Measurements from ENCODE around the gene NR1I3. TPM values are rescaled to one million over a fixed set of nuclear protein-coding genes. Genes with fewer than 3 reads are reported as not detected.

NR1I3 gene
- not detected in 2 replicates for total RNA-seq

DNA sequence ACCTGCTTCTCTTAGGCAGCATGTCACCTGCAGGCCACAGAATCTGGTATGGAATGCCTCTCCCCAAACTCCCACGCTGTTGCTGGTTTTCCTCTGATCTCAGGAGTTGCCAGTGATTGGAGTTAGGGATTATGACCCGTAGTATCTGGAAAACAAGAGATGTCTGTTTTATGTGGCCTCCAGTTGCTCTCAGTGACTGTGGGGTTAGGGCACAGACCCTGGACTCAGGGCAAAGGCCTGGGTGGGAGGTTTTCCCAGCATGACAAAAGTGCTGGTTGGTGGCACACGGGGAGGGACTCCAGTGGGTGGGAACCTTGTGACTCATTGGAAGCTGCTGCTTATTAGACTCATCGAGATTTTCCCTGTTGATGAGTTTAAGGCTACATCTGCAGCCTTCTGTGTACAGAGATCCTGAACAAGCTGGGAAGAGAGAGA, at the start of gene NR1I3:
NR1I3 (minus strand) TSS at position 165 of the 435 bp plus-strand sequence. CDS start 1,638 bp downstream, outside the sequence.

GRCh38 chr1:161258439-161259344, 20.7 kb upstream of the NR1I3 start, which contains the start of gene PCP4L1:
Gene PCP4L1, plus strand, starts transcription at chr1:161258745. Its CDS starts 230 bp downstream, at chr1:161258975.

GRCh38 chr1:161225534-161226319, 12.3 kb downstream of the NR1I3 start, which contains the start of gene TOMM40L:
Gene TOMM40L, plus strand, starts transcription at chr1:161226060. Its CDS starts 430 bp downstream, at chr1:161226490.

GRCh38 chr1:161215076-161215475, 22.9 kb downstream of the NR1I3 start, which contains the start of gene FCER1G:
Gene FCER1G, plus strand, starts transcription at chr1:161215295. Its CDS starts 27 bp downstream, at chr1:161215322.

GRCh38 chr1:161201836-161202712, 35.9 kb downstream of the NR1I3 start, which contains the start of gene NDUFS2:
Gene NDUFS2, plus strand, starts transcription at chr1:161202367. Its CDS starts 19 bp downstream, at chr1:161202386.

DNA sequence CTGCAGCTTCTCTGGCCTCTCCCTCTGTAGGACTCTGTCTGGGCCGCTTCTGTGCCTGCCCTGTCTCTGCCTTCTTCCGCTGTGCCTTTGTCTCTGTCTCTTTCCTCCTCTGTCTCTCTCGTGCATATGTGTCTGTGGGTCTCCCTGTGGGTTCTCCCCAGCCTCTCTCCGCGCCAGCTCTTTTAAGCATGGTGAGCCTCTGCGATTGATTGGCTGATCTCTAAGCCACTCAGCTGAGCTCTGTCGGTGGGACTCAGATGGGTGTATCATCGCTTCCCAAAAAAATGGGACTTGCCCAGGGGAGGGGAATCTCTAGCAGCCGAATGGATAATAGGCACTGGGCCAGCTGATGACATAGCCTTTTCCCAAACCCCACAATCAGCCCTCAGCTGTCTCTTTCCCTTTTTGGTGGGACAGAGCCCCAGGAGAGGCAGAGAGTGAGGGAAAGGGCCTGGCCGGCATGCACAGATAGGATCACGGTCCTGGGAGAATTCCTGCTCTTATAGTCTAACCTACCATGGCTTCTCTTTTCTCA, 39.0 kb downstream of the NR1I3 start, which contains the start of gene ADAMTS4:
ADAMTS4 (minus strand) TSS at position 158 of the 535 bp plus-strand sequence. CDS start 427 bp downstream, outside the sequence.

Other genes with a start within 250 kb of the NR1I3 start
- 107 and 238 TPM in 2 replicates for gene F11R, start 217.1 kb downstream of the NR1I3 start, total RNA-seq
- 57.7 and 112 TPM in 2 replicates for gene TSTD1, start 199.2 kb downstream of the NR1I3 start, total RNA-seq
- gene USF1, start 192.2 kb downstream of the NR1I3 start, total RNA-seq: 69.6 and 112 TPM in 2 replicates
- 1.2 and 2.5 TPM in 2 replicates for gene ARHGAP30, start 168.3 kb downstream of the NR1I3 start, total RNA-seq
- 47.5 and 187 TPM in 2 replicates for gene NECTIN4, start 148.6 kb downstream of the NR1I3 start, total RNA-seq
- 2.4 and 3.5 TPM in 2 replicates for gene KLHDC9, start 139.8 kb downstream of the NR1I3 start, total RNA-seq
- gene PFDN2, start 120.2 kb downstream of the NR1I3 start, total RNA-seq: 14.6 and 17.7 TPM in 2 replicates
- gene NIT1, start 120.1 kb downstream of the NR1I3 start, total RNA-seq: 34.2 and 36.9 TPM in 2 replicates
- 40.0 and 45.1 TPM in 2 replicates for gene DEDD, start 105.5 kb downstream of the NR1I3 start, total RNA-seq
- 61.9 and 103 TPM in 2 replicates for gene UFC1, start 84.2 kb downstream of the NR1I3 start, total RNA-seq
- 13.7 and 18.4 TPM in 2 replicates for gene USP21, start 78.7 kb downstream of the NR1I3 start, total RNA-seq
- 13.8 and 16.9 TPM in 2 replicates for gene PPOX, start 71.8 kb downstream of the NR1I3 start, total RNA-seq
- gene B4GALT3, start 60.7 kb downstream of the NR1I3 start, total RNA-seq: 23.6 and 43.4 TPM in 2 replicates
- under 0.01 TPM in 1 of 2 replicates, not detected in the other for gene ADAMTS4, start 39.1 kb downstream of the NR1I3 start, total RNA-seq
- gene NDUFS2, start 35.8 kb downstream of the NR1I3 start, total RNA-seq: 72.1 and 83.2 TPM in 2 replicates
- gene FCER1G, start 22.9 kb downstream of the NR1I3 start, total RNA-seq: 0.39 and 0.65 TPM in 2 replicates
- gene APOA2, start 14.6 kb downstream of the NR1I3 start, total RNA-seq: not detected in 2 replicates
- 5.5 and 11.5 TPM in 2 replicates for gene TOMM40L, start 12.1 kb downstream of the NR1I3 start, total RNA-seq
- gene PCP4L1, start 20.5 kb upstream of the NR1I3 start, total RNA-seq: not detected in 2 replicates
- gene MPZ, start 71.8 kb upstream of the NR1I3 start, total RNA-seq: 0.33 and 1.6 TPM in 2 replicates
- gene SDHC, start 76.2 kb upstream of the NR1I3 start, total RNA-seq: 19.6 and 61.5 TPM in 2 replicates
- gene CFAP126, start 129.7 kb upstream of the NR1I3 start, total RNA-seq: not detected in 2 replicates

Data from placental epithelial cell (primary cell).